ENCODE data around the gene SAMD4A.

Gene SAMD4A

GRCh38 chr14:54650959-54651351, 84.0 kb downstream of the SAMD4A start:
- no peak for DNase-seq (ENCODE audit: extremely low read depth, insufficient read length)
- H3K36me3 ChIP-seq (ENCODE audit: control insufficient read depth, insufficient read depth, low read length): no peaks in the 10 kb centered on the region
- TF ChIP-seq CTCF (IDR thresholded peaks at IDR 0.05; ENCODE audit: insufficient read depth, low read length, poor library complexity, severe bottlenecking): no peak
- H3K27me3 ChIP-seq (replicated peaks; ENCODE audit: control insufficient read depth, insufficient read depth, low read length): no peaks in the 10 kb centered on the region
- no peak overlapping the region for H3K4me3 ChIP-seq (replicated peaks; ENCODE audit: low read depth, low read length)

GRCh38 chr14:54651649-54652048, 84.7 kb downstream of the SAMD4A start:
- Histone ChIP-seq H3K27me3 (replicated peaks; ENCODE audit: control insufficient read depth, insufficient read depth, low read length) (no peaks in the 10 kb centered on the region), H3K4me3 (replicated peaks; ENCODE audit: low read depth, low read length) (no peak overlapping the region), H3K36me3 (ENCODE audit: control insufficient read depth, insufficient read depth, low read length) (no peaks in the 10 kb centered on the region)
- no peak for TF ChIP-seq CTCF (IDR thresholded peaks at IDR 0.05; ENCODE audit: insufficient read depth, low read length, poor library complexity, severe bottlenecking)
- DNase-seq (ENCODE audit: extremely low read depth, insufficient read length): no peak

- DNase-seq (ENCODE audit: extremely low read depth, insufficient read length): no peak
- TF ChIP-seq CTCF (IDR thresholded peaks at IDR 0.05; ENCODE audit: insufficient read depth, low read length, poor library complexity, severe bottlenecking): no peak
- H3K36me3 ChIP-seq (ENCODE audit: control insufficient read depth, insufficient read depth, low read length): no peaks in the 10 kb centered on the region
- H3K27me3 ChIP-seq (replicated peaks; ENCODE audit: control insufficient read depth, insufficient read depth, low read length): no peaks in the 10 kb centered on the region
- H3K4me3 ChIP-seq (replicated peaks; ENCODE audit: low read depth, low read length): no peak overlapping the region
These were observed 85.3 kb downstream of the SAMD4A start for GRCh38 chr14:54652188-54652587.

GRCh38 chr14:54652605-54653052, 85.7 kb downstream of the SAMD4A start:
- no peak for DNase-seq (ENCODE audit: extremely low read depth, insufficient read length)
- no peak for TF ChIP-seq CTCF (IDR thresholded peaks at IDR 0.05; ENCODE audit: insufficient read depth, low read length, poor library complexity, severe bottlenecking)
- Histone ChIP-seq H3K4me3 (replicated peaks; ENCODE audit: low read depth, low read length) (no peak overlapping the region), H3K36me3 (ENCODE audit: control insufficient read depth, insufficient read depth, low read length) (no peaks in the 10 kb centered on the region), H3K27me3 (replicated peaks; ENCODE audit: control insufficient read depth, insufficient read depth, low read length) (no peaks in the 10 kb centered on the region; the same call in 1 of the 2 replicates)

- no peaks in the 10 kb centered on the region; the same call in 1 of the 2 replicates for H3K27me3 ChIP-seq (replicated peaks; ENCODE audit: control insufficient read depth, insufficient read depth, low read length)
- no peak for TF ChIP-seq CTCF (IDR thresholded peaks at IDR 0.05; ENCODE audit: insufficient read depth, low read length, poor library complexity, severe bottlenecking)
- no peak overlapping the region for H3K4me3 ChIP-seq (replicated peaks; ENCODE audit: low read depth, low read length)
- no peak for DNase-seq (ENCODE audit: extremely low read depth, insufficient read length)
- H3K36me3 ChIP-seq (ENCODE audit: control insufficient read depth, insufficient read depth, low read length): no peaks in the 10 kb centered on the region
These were observed 87.0 kb downstream of the SAMD4A start for GRCh38 chr14:54653712-54654469.

Measured in GM06990 (cell line).